ENCODE measurements around the gene GREB1. TPM values are rescaled to one million over a fixed set of nuclear protein-coding genes. Genes with fewer than 3 reads are reported as not detected.

Gene GREB1
- total and polyA plus RNA-seq, 2 of the 13 experiments (the other 11 are each of a cell fraction or from before 2014, with no cell fraction given), result 31.3 to 61.2 TPM

- TF ChIP-seq PATZ1 (CRISPR knock-in tag; IDR thresholded peaks at IDR 0.05), result peak; percentile 82
- TF ChIP-seq CREBL2 (CRISPR knock-in tag; IDR thresholded peaks at IDR 0.05; ENCODE audit: borderline replicate concordance), result no peak
- no peak for TF ChIP-seq ZZZ3 (CRISPR knock-in tag; IDR thresholded peaks at IDR 0.05; ENCODE audit: borderline replicate concordance)
- TF ChIP-seq HOXD1 (CRISPR knock-in tag; IDR thresholded peaks at IDR 0.05), result 0 out of 2 replicates have a peak, but pooled peaks have one; percentile 41
- no peak for TF ChIP-seq ATF7 (IDR thresholded peaks at IDR 0.05)
- TF ChIP-seq ATF7 (CRISPR knock-in tag; IDR thresholded peaks at IDR 0.05), result no peak
- TF ChIP-seq TBX3 (IDR thresholded peaks at IDR 0.05; ENCODE audit: borderline replicate concordance), result no peak
- TF ChIP-seq DMAP1 (CRISPR knock-in tag; IDR thresholded peaks at IDR 0.05), result no peak
- peak; percentile 83; the same call in 1 of the 2 replicates for TF ChIP-seq SIX1 (CRISPR knock-in tag; IDR thresholded peaks at IDR 0.05; ENCODE audit: borderline replicate concordance)
- TF ChIP-seq ARHGAP35 (CRISPR knock-in tag; IDR thresholded peaks at IDR 0.05; ENCODE audit: borderline replicate concordance), result no peak
- TF ChIP-seq BRD4 (CRISPR knock-in tag; IDR thresholded peaks at IDR 0.05), result peak; percentile 82
- TF ChIP-seq ZFP36L1 (CRISPR knock-in tag; IDR thresholded peaks at IDR 0.05), result peak; percentile 38; the same call in 1 of the 2 replicates
- TF ChIP-seq ZBTB1 (CRISPR knock-in tag; IDR thresholded peaks at IDR 0.05; ENCODE audit: borderline replicate concordance), result no peak
- peak; percentile 63; the same call in 1 of the 2 replicates for TF ChIP-seq ZNF12 (CRISPR knock-in tag; IDR thresholded peaks at IDR 0.05)
- TF ChIP-seq ZNF776 (CRISPR knock-in tag; IDR thresholded peaks at IDR 0.05), result no peak
- TF ChIP-seq PHB2 (IDR thresholded peaks at IDR 0.05; ENCODE audit: partially characterized antibody), result no peak
- no peak for TF ChIP-seq TAF1 (CRISPR knock-in tag; IDR thresholded peaks at IDR 0.05)
- peak; percentile 52; the same call in 1 of the 2 replicates for TF ChIP-seq ZNF792 (CRISPR knock-in tag; IDR thresholded peaks at IDR 0.05)
- TF ChIP-seq ZNF781 (CRISPR knock-in tag; IDR thresholded peaks at IDR 0.05; ENCODE audit: borderline replicate concordance, not compliant biosample characterization), result peak; percentile 71
- TF ChIP-seq ZBTB21 (CRISPR knock-in tag; IDR thresholded peaks at IDR 0.05), result no peak
- TF ChIP-seq ZNF788 (CRISPR knock-in tag; IDR thresholded peaks at IDR 0.05; ENCODE audit: borderline replicate concordance), result peak; percentile 70; the same call in 1 of the 2 replicates
- TF ChIP-seq KLF9 (CRISPR knock-in tag; IDR thresholded peaks at IDR 0.05; ENCODE audit: low read depth), result no peak
- no peak for TF ChIP-seq KDM5A (IDR thresholded peaks at IDR 0.05; ENCODE audit: borderline replicate concordance, low read length)
- peak; percentile 65; the same call in 1 of the 2 replicates for TF ChIP-seq MEIS1 (CRISPR knock-in tag; IDR thresholded peaks at IDR 0.05; ENCODE audit: borderline replicate concordance)
- TF ChIP-seq ZNF329 (CRISPR knock-in tag; IDR thresholded peaks at IDR 0.05; ENCODE audit: low read depth), result no peak
- peak; percentile 71; the same call in 1 of the 2 replicates for TF ChIP-seq ZNF350 (CRISPR knock-in tag; IDR thresholded peaks at IDR 0.05; ENCODE audit: borderline replicate concordance, low read depth)
- TF ChIP-seq MAFG (CRISPR knock-in tag; IDR thresholded peaks at IDR 0.05), result no peak
- TF ChIP-seq FOXK1 (CRISPR knock-in tag; IDR thresholded peaks at IDR 0.05; ENCODE audit: borderline replicate concordance, low read depth), result peak; percentile 39; the same call in 1 of the 2 replicates
- TF ChIP-seq XBP1 (CRISPR knock-in tag; IDR thresholded peaks at IDR 0.05), result no peak
Measured at GRCh38 chr2:11533278-11534070, at the start of gene GREB1 (continued).

Data from HepG2 (cell line).